ENCODE results near the gene ZNF160. TPM values are rescaled to one million over a fixed set of nuclear protein-coding genes. Genes with fewer than 3 reads are reported as not detected.

The ZNF160 gene
- total RNA-seq, 3 donors from 2014 or later, result 19.9 to 28.6 (median 28.0) TPM

DNA sequence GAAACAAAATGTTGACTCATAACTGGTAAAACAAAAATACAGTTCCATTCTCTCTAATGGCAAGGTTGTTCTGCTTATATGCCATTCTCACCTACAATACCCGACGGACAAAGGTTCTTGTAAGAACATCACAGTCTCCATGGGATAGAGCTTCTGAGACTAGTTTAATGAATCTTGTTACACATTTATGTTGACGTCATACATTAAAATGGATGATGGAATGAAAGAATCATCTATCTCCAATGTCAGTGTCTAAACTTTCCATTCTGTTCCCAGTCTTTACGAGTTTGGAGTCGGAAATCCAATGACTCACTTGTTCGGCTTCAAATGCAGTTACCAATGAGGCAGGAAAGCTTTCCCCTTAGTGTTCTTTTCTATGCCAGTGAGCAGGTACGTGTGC, 17.7 kb downstream of the ZNF160 start:
- TF ChIP-seq, protein P1, sequence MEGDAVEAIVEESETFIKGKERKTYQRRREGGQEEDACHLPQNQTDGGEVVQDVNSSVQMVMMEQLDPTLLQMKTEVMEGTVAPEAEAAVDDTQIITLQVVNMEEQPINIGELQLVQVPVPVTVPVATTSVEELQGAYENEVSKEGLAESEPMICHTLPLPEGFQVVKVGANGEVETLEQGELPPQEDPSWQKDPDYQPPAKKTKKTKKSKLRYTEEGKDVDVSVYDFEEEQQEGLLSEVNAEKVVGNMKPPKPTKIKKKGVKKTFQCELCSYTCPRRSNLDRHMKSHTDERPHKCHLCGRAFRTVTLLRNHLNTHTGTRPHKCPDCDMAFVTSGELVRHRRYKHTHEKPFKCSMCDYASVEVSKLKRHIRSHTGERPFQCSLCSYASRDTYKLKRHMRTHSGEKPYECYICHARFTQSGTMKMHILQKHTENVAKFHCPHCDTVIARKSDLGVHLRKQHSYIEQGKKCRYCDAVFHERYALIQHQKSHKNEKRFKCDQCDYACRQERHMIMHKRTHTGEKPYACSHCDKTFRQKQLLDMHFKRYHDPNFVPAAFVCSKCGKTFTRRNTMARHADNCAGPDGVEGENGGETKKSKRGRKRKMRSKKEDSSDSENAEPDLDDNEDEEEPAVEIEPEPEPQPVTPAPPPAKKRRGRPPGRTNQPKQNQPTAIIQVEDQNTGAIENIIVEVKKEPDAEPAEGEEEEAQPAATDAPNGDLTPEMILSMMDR (IDR thresholded peaks at IDR 0.05), result no peak
- peaks cover 25% of the 10 kb centered on the region for H3K9me3 ChIP-seq
- ATAC-seq (no peak), DNase-seq (no peak)
- H3K4me3 ChIP-seq, result no peak overlapping the region
- H3K36me3 ChIP-seq (ENCODE audit: low read depth), result no peaks in the 10 kb centered on the region
- intact Hi-C loops (cut with DNase I, micrococcal nuclease), result no loop called here
- no peaks in the 10 kb centered on the region for H3K4me1 ChIP-seq (ENCODE audit: low read depth)

DNA sequence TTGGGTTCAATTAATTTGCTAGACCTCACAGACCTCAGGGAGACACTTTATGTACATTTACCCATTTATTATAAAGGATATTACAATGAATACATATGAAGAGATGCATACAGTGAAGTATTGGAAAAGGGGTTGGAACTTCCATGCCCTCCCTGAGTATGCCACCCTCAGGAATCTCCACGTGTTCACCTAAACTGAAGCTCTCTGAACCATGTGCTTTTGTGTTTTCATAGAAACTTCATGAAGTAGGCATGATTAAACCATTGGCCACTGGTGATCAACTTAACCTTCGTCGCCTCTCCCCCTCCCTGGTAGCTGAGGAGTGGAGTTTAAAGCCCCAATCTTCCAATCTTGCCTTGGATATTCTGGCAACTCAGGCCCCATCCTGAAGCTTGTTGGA, 20.3 kb downstream of the ZNF160 start:
- TF ChIP-seq, protein P1 (IDR thresholded peaks at IDR 0.05), result no peak
- intact Hi-C loops (cut with DNase I, micrococcal nuclease), result no loop called here
- DNase-seq (no peak), ATAC-seq (no peak)
- H3K4me1 ChIP-seq (ENCODE audit: low read depth), result no peaks in the 10 kb centered on the region
- peaks cover 39% of the 10 kb centered on the region for H3K9me3 ChIP-seq
- no peaks in the 10 kb centered on the region for H3K36me3 ChIP-seq (ENCODE audit: low read depth)
- no peak overlapping the region for H3K4me3 ChIP-seq

DNA sequence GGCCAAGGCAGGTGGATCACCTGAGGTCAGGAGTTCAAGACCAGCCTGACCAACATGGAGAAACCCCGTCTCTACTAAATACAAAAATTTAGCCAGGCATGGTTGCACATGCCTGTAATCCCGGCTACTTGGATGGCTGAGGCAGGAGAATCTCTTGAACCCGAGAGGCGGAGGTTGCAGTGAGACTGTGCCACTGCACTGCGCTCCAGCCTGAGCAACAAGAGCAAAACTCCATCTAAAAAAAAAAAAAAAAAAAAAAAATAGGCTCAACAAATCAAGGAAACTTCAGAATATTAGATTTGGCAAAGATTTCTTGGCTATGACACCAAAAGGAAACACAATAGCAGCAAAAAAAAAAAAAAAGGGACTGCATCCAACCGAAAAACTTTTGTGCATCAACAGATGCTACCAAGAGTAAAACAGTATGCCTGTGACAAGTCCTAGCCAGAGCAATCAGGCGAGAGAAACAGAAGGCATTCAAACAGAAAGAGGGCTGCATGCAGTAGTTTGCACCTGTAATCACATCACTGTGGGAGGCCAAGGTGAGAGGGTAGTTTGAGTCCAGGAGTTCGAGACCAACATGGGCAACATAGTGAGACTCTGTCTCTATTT, 23.8 kb downstream of the ZNF160 start:
- no peaks in the 10 kb centered on the region for H3K4me1 ChIP-seq (ENCODE audit: low read depth)
- ATAC-seq (no peak), DNase-seq (no peak)
- TF ChIP-seq, protein P1 (IDR thresholded peaks at IDR 0.05), result no peak
- H3K4me3 ChIP-seq, result no peak overlapping the region
- peaks cover 70% of the 10 kb centered on the region for H3K9me3 ChIP-seq
- intact Hi-C loops (cut with DNase I, micrococcal nuclease), result no loop called here
- H3K36me3 ChIP-seq (ENCODE audit: low read depth), result peaks cover 4% of the 10 kb centered on the region

DNA sequence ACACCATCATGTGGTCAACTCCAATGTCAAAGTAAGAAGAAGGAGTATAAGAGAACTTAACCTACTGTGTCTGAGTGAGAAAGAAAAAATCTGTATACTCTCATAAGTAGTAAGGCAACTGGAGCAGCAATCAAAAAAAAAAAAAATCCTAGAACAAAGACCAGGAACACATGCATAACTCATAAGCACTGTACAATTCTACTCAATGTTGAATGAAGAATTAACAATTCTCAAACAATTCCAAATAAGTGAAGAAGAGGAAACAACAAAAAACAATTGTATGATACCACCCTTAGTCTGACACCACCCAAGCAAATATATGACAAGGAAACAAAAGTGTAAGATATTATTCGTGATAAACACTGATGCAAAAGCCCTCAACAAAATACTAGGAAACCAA, 24.6 kb downstream of the ZNF160 start:
- Histone ChIP-seq H3K9me3 (peaks cover 77% of the 10 kb centered on the region), H3K4me1 (ENCODE audit: low read depth) (no peaks in the 10 kb centered on the region), H3K36me3 (ENCODE audit: low read depth) (peaks cover 11% of the 10 kb centered on the region), H3K4me3 (no peak overlapping the region)
- TF ChIP-seq, protein P1 (IDR thresholded peaks at IDR 0.05), result no peak
- no peak for DNase-seq
- intact Hi-C loops (cut with DNase I, micrococcal nuclease), result no loop called here
- no peak for ATAC-seq

DNA sequence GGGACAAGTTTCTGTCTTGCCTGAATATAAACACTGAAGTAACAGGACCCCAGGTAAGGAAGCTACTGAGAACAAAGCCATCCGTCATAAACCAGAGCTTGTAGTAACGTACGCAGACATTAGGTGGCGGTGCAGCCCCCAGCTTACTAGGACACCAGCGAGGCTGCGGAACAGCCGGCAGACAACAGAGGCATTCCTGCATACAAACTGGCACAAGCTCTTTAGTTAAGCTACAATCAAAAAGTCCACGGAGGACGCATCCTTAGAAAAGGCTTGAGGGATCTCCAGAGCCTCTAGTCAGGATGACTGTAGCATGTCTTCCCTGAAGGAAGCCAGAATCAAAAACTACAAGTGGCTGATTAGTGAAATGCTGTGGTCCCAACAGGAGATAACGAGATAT, 26.2 kb downstream of the ZNF160 start:
- TF ChIP-seq, protein P1 (IDR thresholded peaks at IDR 0.05), result no peak
- intact Hi-C loops (cut with DNase I, micrococcal nuclease), result no loop called here
- Histone ChIP-seq H3K9me3 (peaks cover 84% of the 10 kb centered on the region), H3K36me3 (ENCODE audit: low read depth) (peaks cover 23% of the 10 kb centered on the region), H3K4me1 (ENCODE audit: low read depth) (no peaks in the 10 kb centered on the region), H3K4me3 (no peak overlapping the region)
- ATAC-seq, result no peak
- DNase-seq, result peak in 1 of 3 donors; percentile 13

DNA sequence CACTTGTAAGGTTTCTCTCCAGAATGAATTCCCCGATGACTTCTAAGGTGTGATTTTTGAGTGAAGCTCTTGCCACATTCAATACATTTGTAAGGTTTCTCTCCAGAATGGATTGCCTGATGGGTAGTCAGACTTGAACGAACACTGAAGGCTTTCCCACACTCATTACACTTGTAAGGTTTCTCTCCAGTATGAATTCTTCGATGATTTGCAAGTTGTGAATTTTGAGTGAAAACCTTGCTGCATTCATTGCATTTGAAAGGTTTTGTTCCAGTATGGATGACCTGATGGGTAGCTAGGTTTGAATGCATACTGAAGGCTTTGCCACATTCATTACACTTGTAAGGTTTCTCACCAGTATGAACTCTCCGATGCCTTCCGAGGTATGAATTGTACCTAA, 34.4 kb downstream of the ZNF160 start:
- Histone ChIP-seq H3K4me1 (ENCODE audit: low read depth) (no peaks in the 10 kb centered on the region), H3K36me3 (ENCODE audit: low read depth) (peaks cover 39% of the 10 kb centered on the region), H3K4me3 (no peak overlapping the region), H3K9me3 (peaks cover 99% of the 10 kb centered on the region)
- TF ChIP-seq, protein P1 (IDR thresholded peaks at IDR 0.05), result no peak
- DNase-seq (no peak), ATAC-seq (no peak)
- intact Hi-C loops (cut with DNase I, micrococcal nuclease), result no loop called here
